Measurements from ENCODE around the gene DAPL1. TPM values are rescaled to one million over a fixed set of nuclear protein-coding genes. Genes with fewer than 3 reads are reported as not detected.

The DAPL1 gene
- total RNA-seq, 4 donors from 2014 or later: 2.6 TPM; not detected in 3

- H3K4me3 ChIP-seq: no peak overlapping the region
- peaks cover 0 to 6% (median 0%) of the 10 kb centered on the region in 4 donors for H3K4me1 ChIP-seq
- no peak for DNase-seq (ENCODE audit: low spot score in 2 of 2)
- TF ChIP-seq POLR2A (IDR thresholded peaks at IDR 0.05) (no peak), EP300 (IDR thresholded peaks at IDR 0.05) (no peak), CTCF (IDR thresholded peaks at IDR 0.05) (no peak)
- H3K27me3 ChIP-seq: no peaks in the 10 kb centered on the region
- no peaks in the 10 kb centered on the region for H3K9me3 ChIP-seq
- H3K36me3 ChIP-seq: no peaks in the 10 kb centered on the region
- 57 to 76% methylated on average over 1 of the region's 1 CpG for WGBS, 2 donors
- no peak overlapping the region for H3K27ac ChIP-seq
Measured at GRCh38 chr2:158805936-158806335, 10.8 kb downstream of the DAPL1 start.

DNA sequence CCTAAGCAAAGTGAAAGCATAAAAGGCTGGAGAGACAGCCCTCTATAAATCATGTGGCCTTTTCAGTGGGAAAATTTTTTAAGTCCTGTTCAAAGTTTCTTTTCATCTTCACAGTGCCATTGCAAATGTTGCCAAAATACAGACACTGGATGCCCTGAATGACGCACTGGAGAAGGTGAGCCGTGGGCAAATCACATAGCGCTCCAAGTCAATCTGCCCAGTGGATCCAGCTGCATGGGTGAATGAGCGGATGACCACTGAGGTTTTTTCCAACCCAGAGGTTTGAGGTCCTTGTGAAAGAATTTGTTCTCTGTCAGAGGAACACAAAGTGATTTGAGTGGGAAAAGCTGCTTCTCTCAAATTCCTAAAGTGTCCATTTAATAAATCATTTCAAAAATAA, 11.8 kb downstream of the DAPL1 start:
- no peaks in the 10 kb centered on the region for H3K36me3 ChIP-seq
- DNase-seq (ENCODE audit: low spot score in 2 of 2): no peak
- 84 to 97% methylated on average over 4 of the region's 4 CpGs for WGBS, 2 donors
- H3K9me3 ChIP-seq: no peaks in the 10 kb centered on the region
- no peak overlapping the region for H3K27ac ChIP-seq
- peaks cover 0 to 12% (median 0%) of the 10 kb centered on the region in 4 donors for H3K4me1 ChIP-seq
- no peak for TF ChIP-seq CTCF (IDR thresholded peaks at IDR 0.05)
- TF ChIP-seq EP300 (IDR thresholded peaks at IDR 0.05): no peak
- no peak for TF ChIP-seq POLR2A (IDR thresholded peaks at IDR 0.05)
- H3K27me3 ChIP-seq: no peaks in the 10 kb centered on the region
- no peak overlapping the region for H3K4me3 ChIP-seq

DNA sequence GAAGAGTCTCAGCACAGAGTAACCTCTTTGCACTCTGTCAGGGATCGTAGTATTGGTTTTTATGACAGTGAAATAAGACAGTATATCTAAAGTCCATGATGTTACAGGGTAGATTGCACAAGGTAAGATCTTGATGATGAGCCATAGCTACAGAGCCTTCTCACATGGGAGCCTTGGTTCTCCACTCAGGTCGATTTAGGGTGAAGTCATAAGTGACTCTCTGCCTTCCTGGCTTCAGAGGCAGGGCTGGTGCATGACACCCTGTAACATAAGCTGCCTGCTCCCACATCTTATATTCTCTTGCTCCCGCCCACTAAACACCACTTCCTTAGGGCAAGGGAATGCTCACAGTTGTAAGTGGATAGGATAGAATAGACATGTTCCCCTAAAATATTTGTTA, 13.3 kb downstream of the DAPL1 start:
- no peak for DNase-seq (ENCODE audit: low spot score in 2 of 2)
- Histone ChIP-seq H3K9me3 (no peaks in the 10 kb centered on the region), H3K27me3 (no peaks in the 10 kb centered on the region), H3K4me3 (no peak overlapping the region), H3K4me1 (peaks cover 0 to 12% (median 0%) of the 10 kb centered on the region in 4 donors), H3K27ac (no peak overlapping the region), H3K36me3 (no peaks in the 10 kb centered on the region)
- no peak for TF ChIP-seq CTCF (IDR thresholded peaks at IDR 0.05)
- TF ChIP-seq EP300 (IDR thresholded peaks at IDR 0.05): no peak
- no peak for TF ChIP-seq POLR2A (IDR thresholded peaks at IDR 0.05)
- 96 to 99% methylated on average over 3 of the region's 3 CpGs for WGBS, 2 donors

- H3K9me3 ChIP-seq: no peaks in the 10 kb centered on the region
- WGBS, 2 donors: 67 to 70% methylated on average over 4 of the region's 4 CpGs
- peaks cover 0 to 12% (median 0%) of the 10 kb centered on the region in 4 donors for H3K4me1 ChIP-seq
- H3K36me3 ChIP-seq: no peaks in the 10 kb centered on the region
- no peak for DNase-seq (ENCODE audit: low spot score in 2 of 2)
- no peak overlapping the region for H3K4me3 ChIP-seq
- TF ChIP-seq POLR2A (IDR thresholded peaks at IDR 0.05) (no peak), CTCF (IDR thresholded peaks at IDR 0.05) (no peak), EP300 (IDR thresholded peaks at IDR 0.05) (no peak)
- no peaks in the 10 kb centered on the region for H3K27me3 ChIP-seq
- no peak overlapping the region for H3K27ac ChIP-seq
Measured at GRCh38 chr2:158809816-158810215, 14.7 kb downstream of the DAPL1 start.

- no peaks in the 10 kb centered on the region for H3K36me3 ChIP-seq
- no peaks in the 10 kb centered on the region for H3K27me3 ChIP-seq
- H3K9me3 ChIP-seq: no peaks in the 10 kb centered on the region
- peaks cover 0 to 12% (median 0%) of the 10 kb centered on the region in 4 donors for H3K4me1 ChIP-seq
- WGBS, 2 donors: 38 to 42% methylated on average over 6 of the region's 6 CpGs
- H3K4me3 ChIP-seq: no peak overlapping the region
- TF ChIP-seq CTCF (IDR thresholded peaks at IDR 0.05) (no peak), EP300 (IDR thresholded peaks at IDR 0.05) (no peak), POLR2A (IDR thresholded peaks at IDR 0.05) (no peak)
- no peak for DNase-seq (ENCODE audit: low spot score in 2 of 2)
- no peak overlapping the region for H3K27ac ChIP-seq
Measured at GRCh38 chr2:158810731-158811460, 15.8 kb downstream of the DAPL1 start.
